Mesodermal cell (in vitro differentiated cells): ENCODE data around the gene ADGRE2.
"Not testable (repeated sequence)": the region's sequence is repeated elsewhere in the genome, so short reads cannot be mapped to it uniquely, and the experiment has no call there.

Source experiments
- H3K27ac ChIP-seq: 2 replicates; pipeline ENCODE4 v1.7.0; 2013; ENCODE audit warnings: mild to moderate bottlenecking, low read depth, low read length, moderate library complexity; ENCODE audit not compliant: severe bottlenecking
- H3K36me3 ChIP-seq: 2 replicates; pipeline ENCODE4 v1.7.1; 2013; ENCODE audit warnings: mild to moderate bottlenecking, low read length, moderate library complexity; ENCODE audit not compliant: control insufficient read depth, insufficient read depth
- H3K4me1 ChIP-seq: one replicate; pipeline ENCODE4 v1.7.1; 2013; ENCODE audit warnings: mild to moderate bottlenecking, low read length; ENCODE audit not compliant: insufficient read depth, control insufficient read depth, poor library complexity, severe bottlenecking
- H3K4me3 ChIP-seq: 2 replicates; pipeline ENCODE4 v1.7.0; 2013; ENCODE audit warnings: low read length, control low read depth, mild to moderate bottlenecking; ENCODE audit not compliant: insufficient read depth, poor library complexity, severe bottlenecking; ENCODE audit errors: extremely low read depth
- H3K9me3 ChIP-seq: 2 replicates; pipeline ENCODE4 v1.7.1; 2013; ENCODE audit warnings: mild to moderate bottlenecking, low read length, moderate library complexity; ENCODE audit not compliant: control insufficient read depth
- WGBS, 2 experiments: methylation state at CpG; one replicate each; pipeline ENCODE4 v1.1.5; 2013; ENCODE audit warnings: missing lambda C conversion rate in 2 of 2; ENCODE audit not compliant: insufficient coverage in 2 of 2; 5-methylcytosine and 5-hydroxymethylcytosine counted together

ADGRE2 gene

GRCh38 chr19:14767466-14767971 is 10.8 kb downstream of the ADGRE2 start:
- Histone ChIP-seq H3K4me3 (no peak overlapping the region), H3K27ac (no peak overlapping the region)
- 50% methylated on average over 2 of the region's 2 CpGs; no CpG with 5 or more reads in 1 of the 2 experiments for WGBS, 2 experiments

GRCh38 chr19:14765841-14766240 is 12.5 kb downstream of the ADGRE2 start:
- 74 to 82% methylated on average over 5 to 8 of the region's 15 CpGs for WGBS, 2 experiments
- peaks cover 29% of the 10 kb centered on the region for H3K9me3 ChIP-seq
- not testable (repeated sequence) for H3K4me1 ChIP-seq, H3K36me3 ChIP-seq, H3K27ac ChIP-seq, H3K4me3 ChIP-seq

More at GRCh38 chr19:14767466-14767971, 10.8 kb downstream of the ADGRE2 start:
- Histone ChIP-seq H3K9me3 (peaks cover 29% of the 10 kb centered on the region), H3K4me1 (no peaks in the 10 kb centered on the region), H3K36me3 (no peaks in the 10 kb centered on the region)

- no CpG with 5 or more reads among the region's 18 CpGs for WGBS, 2 experiments
- H3K36me3 ChIP-seq, H3K27ac ChIP-seq, H3K4me3 ChIP-seq, H3K4me1 ChIP-seq: not testable (repeated sequence)
- peaks cover 28% of the 10 kb centered on the region for H3K9me3 ChIP-seq
These were observed 13.0 kb downstream of the ADGRE2 start for GRCh38 chr19:14765403-14765802.

GRCh38 chr19:14764401-14764800 is 14.0 kb downstream of the ADGRE2 start:
- H3K4me3 ChIP-seq = no peak overlapping the region
- H3K9me3 ChIP-seq = peaks cover 28% of the 10 kb centered on the region
- no peaks in the 10 kb centered on the region for H3K36me3 ChIP-seq
- no peak overlapping the region for H3K27ac ChIP-seq
- H3K4me1 ChIP-seq = no peaks in the 10 kb centered on the region
- 67 to 86% methylated on average over 5 to 9 of the region's 9 CpGs for WGBS, 2 experiments

GRCh38 chr19:14763497-14764145 is 14.7 kb downstream of the ADGRE2 start:
- Histone ChIP-seq H3K4me3 (no peak overlapping the region), H3K27ac (no peak overlapping the region), H3K4me1 (no peaks in the 10 kb centered on the region), H3K9me3 (peaks cover 27% of the 10 kb centered on the region), H3K36me3 (no peaks in the 10 kb centered on the region)
- 78 to 83% methylated on average over 2 to 3 of the region's 4 CpGs for WGBS, 2 experiments

GRCh38 chr19:14762111-14762510 is 16.2 kb downstream of the ADGRE2 start:
- Histone ChIP-seq H3K4me1 (no peaks in the 10 kb centered on the region), H3K36me3 (no peaks in the 10 kb centered on the region), H3K4me3 (no peak overlapping the region), H3K27ac (no peak overlapping the region), H3K9me3 (peaks cover 18% of the 10 kb centered on the region)
- WGBS, 2 experiments = 75 to 100% methylated on average over 1 to 2 of the region's 2 CpGs

- Histone ChIP-seq H3K27ac (no peak overlapping the region), H3K4me3 (no peak overlapping the region), H3K36me3 (no peaks in the 10 kb centered on the region), H3K4me1 (no peaks in the 10 kb centered on the region), H3K9me3 (peaks cover 20% of the 10 kb centered on the region)
- 36 to 51% methylated on average over 4 to 5 of the region's 5 CpGs for WGBS, 2 experiments
These were observed 16.8 kb downstream of the ADGRE2 start for GRCh38 chr19:14761607-14762006.

GRCh38 chr19:14758816-14759215 is 19.5 kb downstream of the ADGRE2 start:
- H3K4me3 ChIP-seq = no peak overlapping the region
- peaks cover 26% of the 10 kb centered on the region for H3K9me3 ChIP-seq
- WGBS, 2 experiments = 47 to 60% methylated on average over 11 to 16 of the region's 16 CpGs

GRCh38 chr19:14748601-14749000 is 29.8 kb downstream of the ADGRE2 start:
- H3K4me1 ChIP-seq = no peaks in the 10 kb centered on the region
- H3K9me3 ChIP-seq = peaks cover 22% of the 10 kb centered on the region
- no peak overlapping the region for H3K27ac ChIP-seq
- no peak overlapping the region for H3K4me3 ChIP-seq
- WGBS, 2 experiments = 72 to 80% methylated on average over 3 to 4 of the region's 6 CpGs
- no peaks in the 10 kb centered on the region for H3K36me3 ChIP-seq

More at GRCh38 chr19:14758816-14759215, 19.5 kb downstream of the ADGRE2 start:
- Histone ChIP-seq H3K4me1 (no peaks in the 10 kb centered on the region), H3K36me3 (no peaks in the 10 kb centered on the region), H3K27ac (no peak overlapping the region)

GRCh38 chr19:14746886-14747285 is 31.5 kb downstream of the ADGRE2 start:
- no peak overlapping the region for H3K27ac ChIP-seq
- H3K36me3 ChIP-seq = no peaks in the 10 kb centered on the region
- H3K4me1 ChIP-seq = no peaks in the 10 kb centered on the region
- peaks cover 35% of the 10 kb centered on the region for H3K9me3 ChIP-seq
- 80% methylated on average over 1 of the region's 4 CpGs; no CpG with 5 or more reads in 1 of the 2 experiments for WGBS, 2 experiments
- no peak overlapping the region for H3K4me3 ChIP-seq

- Histone ChIP-seq H3K4me3 (no peak overlapping the region), H3K27ac (no peak overlapping the region), H3K9me3 (peaks cover 31% of the 10 kb centered on the region), H3K36me3 (no peaks in the 10 kb centered on the region), H3K4me1 (no peaks in the 10 kb centered on the region)
- WGBS, 2 experiments = 27 to 48% methylated on average over 4 of the region's 5 CpGs
These were observed 42.4 kb downstream of the ADGRE2 start for GRCh38 chr19:14735915-14736314.
